Esophagus muscularis mucosa (tissue), 4 donors: Measurements from ENCODE around the gene PARN.

Source experiments
- EP300 ChIP-seq: sonication (generic); formaldehyde crosslinking; IDR thresholded peaks from one replicate; pipeline ENCODE4 v1.6.1; 2017; ENCODE audit warnings: antibody characterized with exemption
- POLR2A ChIP-seq: fragments of 450-650 bp; IDR thresholded peaks from one replicate; pipeline ENCODE4 v1.6.1; 2017; ENCODE audit warnings: antibody characterized with exemption, moderate library complexity, mild to moderate bottlenecking, low read depth
- TF ChIP-seq, protein P1 (sequence below), 3 experiments: fragments of 200-600 bp in 2 of 3; fragments of 450-650 bp in 1 of 3; sonication (generic) in 2 of 3; IDR thresholded peaks; one replicate each; pipeline ENCODE4 v1.5.1; 2017 to 2019; ENCODE audit warnings: antibody characterized with exemption in 3 of 3, mild to moderate bottlenecking in 2 of 3, moderate library complexity in 1 of 3

DNA sequence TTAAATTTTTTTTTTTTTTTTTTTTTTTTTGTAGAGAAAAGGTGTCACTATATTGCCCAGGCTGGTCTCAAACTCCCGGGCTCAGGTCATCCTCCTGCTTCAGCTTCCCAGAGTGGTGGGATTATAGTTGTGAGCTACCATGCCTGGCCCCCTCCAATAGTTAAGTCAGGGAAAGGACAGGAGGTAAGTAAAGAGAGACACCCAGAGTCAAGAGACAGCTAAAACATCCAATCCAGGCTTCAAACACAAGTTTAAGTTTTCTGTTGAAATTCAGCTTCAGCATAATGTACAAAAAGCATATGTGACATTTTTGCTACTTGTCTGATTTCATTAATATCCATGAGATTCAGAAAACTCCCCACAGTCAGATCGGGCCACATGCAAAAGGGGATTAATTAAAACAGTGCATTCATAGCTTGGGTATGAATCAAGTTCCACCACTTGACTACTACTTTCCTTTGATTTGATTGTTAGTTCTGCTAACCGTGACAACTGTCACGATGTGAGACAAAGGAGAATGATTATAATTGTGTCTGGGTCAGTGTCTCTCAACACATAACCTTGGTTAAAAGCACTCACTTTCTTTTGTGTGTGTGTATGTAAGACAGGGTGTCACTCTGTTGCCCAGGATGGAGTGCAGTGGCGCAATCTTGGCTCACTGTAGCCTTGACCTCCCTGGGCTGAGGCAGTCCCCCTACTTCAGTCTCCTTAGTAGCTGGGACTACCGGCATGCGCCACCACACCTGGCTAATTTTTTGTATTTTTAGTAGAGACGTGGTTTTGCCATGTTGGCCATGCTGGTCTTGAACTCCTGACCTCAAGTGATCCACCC is 184.9 kb downstream of the PARN start:
- TF ChIP-seq, protein P1, sequence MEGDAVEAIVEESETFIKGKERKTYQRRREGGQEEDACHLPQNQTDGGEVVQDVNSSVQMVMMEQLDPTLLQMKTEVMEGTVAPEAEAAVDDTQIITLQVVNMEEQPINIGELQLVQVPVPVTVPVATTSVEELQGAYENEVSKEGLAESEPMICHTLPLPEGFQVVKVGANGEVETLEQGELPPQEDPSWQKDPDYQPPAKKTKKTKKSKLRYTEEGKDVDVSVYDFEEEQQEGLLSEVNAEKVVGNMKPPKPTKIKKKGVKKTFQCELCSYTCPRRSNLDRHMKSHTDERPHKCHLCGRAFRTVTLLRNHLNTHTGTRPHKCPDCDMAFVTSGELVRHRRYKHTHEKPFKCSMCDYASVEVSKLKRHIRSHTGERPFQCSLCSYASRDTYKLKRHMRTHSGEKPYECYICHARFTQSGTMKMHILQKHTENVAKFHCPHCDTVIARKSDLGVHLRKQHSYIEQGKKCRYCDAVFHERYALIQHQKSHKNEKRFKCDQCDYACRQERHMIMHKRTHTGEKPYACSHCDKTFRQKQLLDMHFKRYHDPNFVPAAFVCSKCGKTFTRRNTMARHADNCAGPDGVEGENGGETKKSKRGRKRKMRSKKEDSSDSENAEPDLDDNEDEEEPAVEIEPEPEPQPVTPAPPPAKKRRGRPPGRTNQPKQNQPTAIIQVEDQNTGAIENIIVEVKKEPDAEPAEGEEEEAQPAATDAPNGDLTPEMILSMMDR (IDR thresholded peaks at IDR 0.05), result no peak
- TF ChIP-seq EP300 (no peak), POLR2A (no peak)
